ENCODE data around the gene SRD5A1.

The SRD5A1 gene

DNA sequence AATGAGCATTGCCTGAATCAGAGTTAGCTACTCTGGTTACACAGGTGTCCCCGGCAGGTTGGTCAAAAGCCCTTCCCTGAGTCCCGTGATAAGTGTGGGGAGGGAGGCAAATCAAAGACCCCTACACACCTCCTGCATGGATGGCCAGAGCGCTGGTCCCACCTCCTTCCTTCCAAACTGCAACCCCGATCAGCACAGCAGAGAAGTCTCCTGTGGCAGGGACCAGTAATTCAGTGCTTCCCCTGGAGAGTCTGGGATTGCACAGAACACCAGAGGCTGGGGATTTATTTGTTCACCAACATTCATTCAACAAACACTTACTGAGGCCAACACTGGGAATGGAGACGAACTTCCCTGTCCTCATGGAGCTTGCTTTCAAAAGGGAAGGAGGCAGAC, 46.6 kb upstream of the SRD5A1 start:
- H3K27me3 ChIP-seq = peaks cover 83% of the 10 kb centered on the region
- no peak overlapping the region for H3K27ac ChIP-seq
- no peak overlapping the region for H3K4me3 ChIP-seq (ENCODE audit: low read depth in 1 of 2, low read length in 1 of 2)
- TF ChIP-seq, protein P1, sequence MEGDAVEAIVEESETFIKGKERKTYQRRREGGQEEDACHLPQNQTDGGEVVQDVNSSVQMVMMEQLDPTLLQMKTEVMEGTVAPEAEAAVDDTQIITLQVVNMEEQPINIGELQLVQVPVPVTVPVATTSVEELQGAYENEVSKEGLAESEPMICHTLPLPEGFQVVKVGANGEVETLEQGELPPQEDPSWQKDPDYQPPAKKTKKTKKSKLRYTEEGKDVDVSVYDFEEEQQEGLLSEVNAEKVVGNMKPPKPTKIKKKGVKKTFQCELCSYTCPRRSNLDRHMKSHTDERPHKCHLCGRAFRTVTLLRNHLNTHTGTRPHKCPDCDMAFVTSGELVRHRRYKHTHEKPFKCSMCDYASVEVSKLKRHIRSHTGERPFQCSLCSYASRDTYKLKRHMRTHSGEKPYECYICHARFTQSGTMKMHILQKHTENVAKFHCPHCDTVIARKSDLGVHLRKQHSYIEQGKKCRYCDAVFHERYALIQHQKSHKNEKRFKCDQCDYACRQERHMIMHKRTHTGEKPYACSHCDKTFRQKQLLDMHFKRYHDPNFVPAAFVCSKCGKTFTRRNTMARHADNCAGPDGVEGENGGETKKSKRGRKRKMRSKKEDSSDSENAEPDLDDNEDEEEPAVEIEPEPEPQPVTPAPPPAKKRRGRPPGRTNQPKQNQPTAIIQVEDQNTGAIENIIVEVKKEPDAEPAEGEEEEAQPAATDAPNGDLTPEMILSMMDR (IDR thresholded peaks at IDR 0.05) = no peak
- no peaks in the 10 kb centered on the region for H3K36me3 ChIP-seq
- no peaks in the 10 kb centered on the region for H3K4me1 ChIP-seq (ENCODE audit: control insufficient read depth in 1 of 2, insufficient read depth in 1 of 2, low read depth in 1 of 2, low read length in 1 of 2)
- no peaks in the 10 kb centered on the region for H3K9me3 ChIP-seq

DNA sequence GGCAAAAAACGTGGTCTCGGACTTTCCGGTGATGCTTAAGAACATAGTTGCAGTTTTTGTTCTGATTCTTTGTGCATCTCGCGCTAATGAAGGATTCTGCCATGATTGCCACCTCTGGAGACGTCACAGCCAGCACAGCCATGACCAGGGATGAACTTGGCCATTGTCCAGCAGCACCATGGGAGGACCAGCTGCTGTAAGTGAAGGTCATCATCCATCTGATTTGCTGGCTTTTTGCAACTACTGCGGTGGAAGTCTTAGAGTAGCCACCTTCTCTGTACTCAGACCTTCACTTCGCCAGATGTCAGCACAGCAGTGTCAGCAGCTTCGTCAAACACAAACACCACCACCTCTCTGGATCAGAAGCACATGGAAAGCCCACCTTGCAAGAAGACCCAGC, 46.1 kb upstream of the SRD5A1 start:
- no peaks in the 10 kb centered on the region for H3K9me3 ChIP-seq
- H3K27ac ChIP-seq = no peak overlapping the region
- TF ChIP-seq, protein P1 (IDR thresholded peaks at IDR 0.05) = no peak
- H3K4me3 ChIP-seq (ENCODE audit: low read depth in 1 of 2, low read length in 1 of 2) = no peak overlapping the region
- H3K4me1 ChIP-seq (ENCODE audit: control insufficient read depth in 1 of 2, insufficient read depth in 1 of 2, low read depth in 1 of 2, low read length in 1 of 2) = no peaks in the 10 kb centered on the region
- peaks cover 83% of the 10 kb centered on the region for H3K27me3 ChIP-seq
- H3K36me3 ChIP-seq = no peaks in the 10 kb centered on the region

DNA sequence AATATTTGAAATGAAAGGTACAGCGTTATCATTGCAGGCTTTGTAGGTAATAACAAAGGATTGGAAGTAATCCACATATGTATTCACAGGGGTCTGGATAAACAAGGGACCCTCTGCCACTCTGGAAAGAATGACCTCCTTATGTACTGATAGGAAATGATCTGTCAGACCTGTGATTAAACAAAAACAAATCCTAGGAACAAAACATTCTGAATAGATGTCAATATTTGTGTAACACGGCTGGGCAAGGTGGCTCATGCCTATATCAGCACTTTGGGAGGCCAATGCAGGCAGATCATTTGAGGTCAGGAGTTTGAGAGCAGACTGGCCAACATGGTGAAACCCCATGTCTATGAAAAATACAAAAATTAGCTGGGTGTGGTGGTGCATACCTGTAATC, 42.7 kb upstream of the SRD5A1 start:
- TF ChIP-seq, protein P1 (IDR thresholded peaks at IDR 0.05) = no peak
- no peak overlapping the region for H3K27ac ChIP-seq
- H3K4me1 ChIP-seq (ENCODE audit: control insufficient read depth in 1 of 2, insufficient read depth in 1 of 2, low read depth in 1 of 2, low read length in 1 of 2) = no peaks in the 10 kb centered on the region
- no peak overlapping the region for H3K4me3 ChIP-seq (ENCODE audit: low read depth in 1 of 2, low read length in 1 of 2)
- no peaks in the 10 kb centered on the region for H3K9me3 ChIP-seq
- no peaks in the 10 kb centered on the region for H3K36me3 ChIP-seq
- H3K27me3 ChIP-seq = peaks cover 58% of the 10 kb centered on the region

DNA sequence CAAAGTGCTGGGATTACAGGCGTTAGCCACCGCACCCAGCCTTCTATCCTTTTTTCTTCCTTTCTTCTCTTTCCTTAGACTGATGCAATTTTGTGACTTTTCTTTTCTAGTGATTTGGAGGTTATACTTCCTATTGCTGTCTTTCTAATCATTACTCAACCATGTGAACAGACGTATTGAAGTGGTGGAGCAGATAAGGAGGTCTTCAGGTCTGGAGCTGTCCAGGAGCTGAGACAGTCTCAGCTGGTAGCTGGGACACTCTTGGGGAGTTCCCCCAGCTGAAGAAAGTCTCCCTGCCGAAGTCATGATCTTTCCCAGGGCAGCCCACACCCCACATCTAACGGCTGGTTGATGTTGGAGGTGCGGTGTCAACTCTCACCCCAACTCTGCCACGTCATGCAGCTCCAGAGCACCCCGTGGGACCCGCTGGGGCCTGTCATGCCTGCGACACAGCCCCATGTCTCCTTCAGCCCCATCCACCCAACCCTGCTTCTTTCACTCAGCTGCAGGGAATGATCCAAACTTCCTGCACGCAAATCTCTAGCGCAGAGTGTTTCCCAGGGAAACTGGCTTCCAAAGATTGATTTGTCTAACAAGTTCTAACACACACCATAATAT, 41.5 kb upstream of the SRD5A1 start:
- Histone ChIP-seq H3K36me3 (peaks cover 9% of the 10 kb centered on the region), H3K27me3 (peaks cover 46% of the 10 kb centered on the region), H3K9me3 (no peaks in the 10 kb centered on the region), H3K4me1 (ENCODE audit: control insufficient read depth in 1 of 2, insufficient read depth in 1 of 2, low read depth in 1 of 2, low read length in 1 of 2) (no peaks in the 10 kb centered on the region), H3K4me3 (ENCODE audit: low read depth in 1 of 2, low read length in 1 of 2) (no peak overlapping the region), H3K27ac (no peak overlapping the region)
- TF ChIP-seq, protein P1 (IDR thresholded peaks at IDR 0.05) = no peak

DNA sequence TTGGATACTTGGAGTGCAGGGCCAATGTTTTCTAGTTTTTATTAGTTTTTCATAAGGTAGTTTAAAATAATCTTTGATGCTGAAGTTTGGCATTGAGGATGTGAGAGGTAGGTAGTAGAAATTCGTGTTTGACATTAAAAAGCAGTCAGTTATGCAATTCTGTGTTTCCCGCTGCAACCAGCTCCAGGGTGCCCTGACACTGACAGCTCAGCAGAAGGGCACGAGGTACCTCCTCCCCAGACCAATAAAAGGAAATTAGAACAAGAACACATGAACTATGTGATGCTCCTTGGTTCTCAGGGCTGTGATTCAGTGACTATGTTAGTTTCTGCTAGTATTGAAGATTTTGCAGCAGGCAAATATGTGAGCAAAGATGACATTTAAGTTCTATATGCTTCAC, 40.6 kb upstream of the SRD5A1 start:
- no peaks in the 10 kb centered on the region for H3K9me3 ChIP-seq
- H3K27me3 ChIP-seq = peaks cover 38% of the 10 kb centered on the region
- H3K4me1 ChIP-seq (ENCODE audit: control insufficient read depth in 1 of 2, insufficient read depth in 1 of 2, low read depth in 1 of 2, low read length in 1 of 2) = no peaks in the 10 kb centered on the region
- no peak overlapping the region for H3K4me3 ChIP-seq (ENCODE audit: low read depth in 1 of 2, low read length in 1 of 2)
- H3K36me3 ChIP-seq = peaks cover 16% of the 10 kb centered on the region
- no peak overlapping the region for H3K27ac ChIP-seq
- TF ChIP-seq, protein P1 (IDR thresholded peaks at IDR 0.05) = no peak
